Adrenal gland (tissue), 5 donors: ENCODE data around the gene RSAD1.

ENCODE experiments used
- POLR2A ChIP-seq, 2 donors: fragments of 450-650 bp; IDR thresholded peaks; one replicate each; pipeline ENCODE4 v1.6.1; 2017; ENCODE audit warnings: antibody characterized with exemption in 2 of 2, mild to moderate bottlenecking in 2 of 2, moderate library complexity in 1 of 2
- TF ChIP-seq, protein P1 (sequence below), 6 experiments: fragments of 450-650 bp in 4 of 6; fragments of 200-600 bp in 2 of 6; sonication (generic) in 1 of 6; IDR thresholded peaks; 1 replicate in 5 of 6; 2 replicates in 1 of 6; pipeline versions ENCODE4 v1.5.1 to v1.8.0; 2016 to 2021; ENCODE audit warnings: antibody characterized with exemption in 6 of 6, mild to moderate bottlenecking in 2 of 6, moderate library complexity in 1 of 6
- donor health status: DM: no; HTN: no; CAD: no.

DNA sequence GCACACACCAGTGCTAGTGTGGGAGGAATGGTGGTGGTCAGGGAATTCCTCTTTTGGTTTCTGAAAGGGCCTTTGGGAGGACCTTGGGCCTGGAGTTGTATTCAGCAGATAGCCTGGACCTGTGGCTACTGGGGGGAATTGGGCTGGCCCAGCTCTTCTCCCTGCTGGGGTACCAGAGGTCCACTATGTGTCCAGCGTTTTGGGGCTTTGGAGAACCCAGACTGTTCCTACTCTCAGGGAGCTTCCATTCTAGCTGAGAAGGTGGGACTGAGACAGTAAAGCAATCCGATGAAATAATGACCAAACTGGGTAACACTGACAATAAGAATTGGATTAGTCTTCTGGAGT lies 56.3 kb downstream of the RSAD1 start:
- no peak for TF ChIP-seq POLR2A (IDR thresholded peaks at IDR 0.05)
- TF ChIP-seq, protein P1, sequence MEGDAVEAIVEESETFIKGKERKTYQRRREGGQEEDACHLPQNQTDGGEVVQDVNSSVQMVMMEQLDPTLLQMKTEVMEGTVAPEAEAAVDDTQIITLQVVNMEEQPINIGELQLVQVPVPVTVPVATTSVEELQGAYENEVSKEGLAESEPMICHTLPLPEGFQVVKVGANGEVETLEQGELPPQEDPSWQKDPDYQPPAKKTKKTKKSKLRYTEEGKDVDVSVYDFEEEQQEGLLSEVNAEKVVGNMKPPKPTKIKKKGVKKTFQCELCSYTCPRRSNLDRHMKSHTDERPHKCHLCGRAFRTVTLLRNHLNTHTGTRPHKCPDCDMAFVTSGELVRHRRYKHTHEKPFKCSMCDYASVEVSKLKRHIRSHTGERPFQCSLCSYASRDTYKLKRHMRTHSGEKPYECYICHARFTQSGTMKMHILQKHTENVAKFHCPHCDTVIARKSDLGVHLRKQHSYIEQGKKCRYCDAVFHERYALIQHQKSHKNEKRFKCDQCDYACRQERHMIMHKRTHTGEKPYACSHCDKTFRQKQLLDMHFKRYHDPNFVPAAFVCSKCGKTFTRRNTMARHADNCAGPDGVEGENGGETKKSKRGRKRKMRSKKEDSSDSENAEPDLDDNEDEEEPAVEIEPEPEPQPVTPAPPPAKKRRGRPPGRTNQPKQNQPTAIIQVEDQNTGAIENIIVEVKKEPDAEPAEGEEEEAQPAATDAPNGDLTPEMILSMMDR (IDR thresholded peaks at IDR 0.05), result no peak
